HEK293T (cell line): ENCODE results near the gene NAALAD2.

Experiments used
- ARNT ChIP-seq: fragments of 450-650 bp; IDR thresholded peaks from 2 replicates; pipeline ENCODE4 v1.6.1; 2017; ENCODE audit warnings: mild to moderate bottlenecking
- BHLHE40 ChIP-seq: fragments of 450-650 bp; IDR thresholded peaks from 2 replicates; pipeline ENCODE4 v1.6.1; 2016; ENCODE audit warnings: mild to moderate bottlenecking, moderate library complexity, borderline replicate concordance
- CTBP1 ChIP-seq: fragments of 450-650 bp; IDR thresholded peaks from 2 replicates; pipeline ENCODE4 v1.6.1; 2016; ENCODE audit warnings: borderline replicate concordance
- ELF4 ChIP-seq: fragments of 450-650 bp; IDR thresholded peaks from 2 replicates; pipeline ENCODE4 v1.6.1; 2017; ENCODE audit warnings: antibody characterized with exemption
- FOXA1 ChIP-seq: fragments of 450-650 bp; IDR thresholded peaks from 2 replicates; pipeline ENCODE4 v1.6.1; 2016; ENCODE audit warnings: mild to moderate bottlenecking
- FOXM1 ChIP-seq: fragments of 450-650 bp; IDR thresholded peaks from 2 replicates; pipeline ENCODE4 v1.6.1; 2017; ENCODE audit warnings: mild to moderate bottlenecking, borderline replicate concordance
- SP1 ChIP-seq: fragments of 450-650 bp; IDR thresholded peaks from 2 replicates; pipeline ENCODE4 v1.6.1; 2017
- SUZ12 ChIP-seq: fragments of 450-650 bp; IDR thresholded peaks from 2 replicates; pipeline ENCODE4 v1.6.1; 2016; ENCODE audit warnings: mild to moderate bottlenecking
- TARDBP ChIP-seq: fragments of 450-650 bp; IDR thresholded peaks from 2 replicates; pipeline ENCODE4 v1.6.1; 2016

DNA sequence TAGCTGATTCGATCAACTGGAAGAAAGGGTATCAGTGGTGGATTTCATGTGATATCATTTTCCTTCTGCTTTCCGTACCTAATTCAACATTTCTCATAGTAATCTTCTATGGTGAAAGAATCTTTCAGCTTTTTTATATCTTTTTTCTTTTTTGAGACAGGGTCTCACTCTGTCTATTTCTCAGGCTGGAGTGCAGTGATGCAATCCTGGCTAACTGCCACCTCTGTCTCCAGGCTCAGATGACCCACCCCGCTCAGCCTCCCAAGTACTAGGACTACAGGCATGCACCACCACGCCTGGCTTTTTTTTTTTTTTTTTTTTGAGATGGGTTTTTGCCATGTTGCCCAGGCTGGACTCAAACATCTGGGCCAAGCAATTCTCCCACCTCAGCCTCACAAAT is 107.0 kb downstream of the NAALAD2 start:
- TF ChIP-seq TARDBP, result no peak
- TF ChIP-seq SP1, result no peak
- no peak for TF ChIP-seq ELF4
- no peak for TF ChIP-seq FOXM1
- no peak for TF ChIP-seq SUZ12
- no peak for TF ChIP-seq BHLHE40
- TF ChIP-seq CTBP1, result no peak
- TF ChIP-seq FOXA1, result no peak
- TF ChIP-seq ARNT, result no peak
